PFSK-1 (cell line): Measurements from ENCODE around the gene BANP.

Experiments
- FOXP2 ChIP-seq: optimal IDR thresholded peaks from 2 replicates; pipeline ENCODE3; 2011; ENCODE audit warnings: borderline replicate concordance, control low read depth, inconsistent platforms; ENCODE audit not compliant: insufficient read depth; ENCODE audit errors: extremely low read length, extremely low read depth
- POLR2AphosphoS5 ChIP-seq: IDR thresholded peaks from 2 replicates; pipeline ENCODE4 v1.6.1; 2012; ENCODE audit warnings: low read depth, mild to moderate bottlenecking, control low read depth, low read length, moderate library complexity
- SIN3A ChIP-seq: IDR thresholded peaks from 2 replicates; pipeline ENCODE4 v1.6.1; 2012; ENCODE audit warnings: mild to moderate bottlenecking, low read length, moderate library complexity, borderline replicate concordance; ENCODE audit not compliant: insufficient read depth
- TAF1 ChIP-seq: IDR thresholded peaks from 2 replicates; pipeline ENCODE4 v1.6.1; 2012; ENCODE audit warnings: low read length, control low read depth, borderline replicate concordance; ENCODE audit not compliant: insufficient read depth
- TF ChIP-seq, protein P1 (sequence below), 2 experiments: IDR thresholded peaks; 2 replicates each; pipeline versions ENCODE4 v1.6.1 to v1.8.0; 2011 to 2012; ENCODE audit warnings: low read depth in 2 of 2, low read length in 2 of 2, control low read depth in 1 of 2, inconsistent platforms in 1 of 2, mild to moderate bottlenecking in 1 of 2, moderate library complexity in 1 of 2; ENCODE audit not compliant: insufficient read depth in 1 of 2

Gene BANP

DNA sequence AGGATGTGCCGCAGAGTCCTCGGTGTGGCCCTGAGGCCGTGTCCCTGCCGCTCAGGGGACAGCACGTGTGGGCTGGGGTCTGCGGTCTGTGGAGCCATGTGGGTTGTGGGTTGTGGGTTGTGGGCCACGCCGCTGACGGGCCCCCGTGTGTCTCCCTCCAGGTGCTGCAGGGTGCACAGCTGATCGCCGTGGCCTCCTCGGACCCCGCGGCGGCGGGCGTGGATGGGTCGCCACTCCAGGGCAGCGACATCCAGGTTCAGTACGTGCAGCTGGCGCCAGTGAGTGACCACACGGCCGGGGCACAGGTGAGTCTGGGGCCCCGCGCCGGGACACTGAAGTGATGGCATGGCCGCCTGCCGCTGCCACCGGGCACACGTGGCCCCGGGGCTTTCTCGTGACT is 120.7 kb downstream of the BANP start:
- no peak for TF ChIP-seq TAF1
- no peak for TF ChIP-seq SIN3A
- TF ChIP-seq, protein P1, sequence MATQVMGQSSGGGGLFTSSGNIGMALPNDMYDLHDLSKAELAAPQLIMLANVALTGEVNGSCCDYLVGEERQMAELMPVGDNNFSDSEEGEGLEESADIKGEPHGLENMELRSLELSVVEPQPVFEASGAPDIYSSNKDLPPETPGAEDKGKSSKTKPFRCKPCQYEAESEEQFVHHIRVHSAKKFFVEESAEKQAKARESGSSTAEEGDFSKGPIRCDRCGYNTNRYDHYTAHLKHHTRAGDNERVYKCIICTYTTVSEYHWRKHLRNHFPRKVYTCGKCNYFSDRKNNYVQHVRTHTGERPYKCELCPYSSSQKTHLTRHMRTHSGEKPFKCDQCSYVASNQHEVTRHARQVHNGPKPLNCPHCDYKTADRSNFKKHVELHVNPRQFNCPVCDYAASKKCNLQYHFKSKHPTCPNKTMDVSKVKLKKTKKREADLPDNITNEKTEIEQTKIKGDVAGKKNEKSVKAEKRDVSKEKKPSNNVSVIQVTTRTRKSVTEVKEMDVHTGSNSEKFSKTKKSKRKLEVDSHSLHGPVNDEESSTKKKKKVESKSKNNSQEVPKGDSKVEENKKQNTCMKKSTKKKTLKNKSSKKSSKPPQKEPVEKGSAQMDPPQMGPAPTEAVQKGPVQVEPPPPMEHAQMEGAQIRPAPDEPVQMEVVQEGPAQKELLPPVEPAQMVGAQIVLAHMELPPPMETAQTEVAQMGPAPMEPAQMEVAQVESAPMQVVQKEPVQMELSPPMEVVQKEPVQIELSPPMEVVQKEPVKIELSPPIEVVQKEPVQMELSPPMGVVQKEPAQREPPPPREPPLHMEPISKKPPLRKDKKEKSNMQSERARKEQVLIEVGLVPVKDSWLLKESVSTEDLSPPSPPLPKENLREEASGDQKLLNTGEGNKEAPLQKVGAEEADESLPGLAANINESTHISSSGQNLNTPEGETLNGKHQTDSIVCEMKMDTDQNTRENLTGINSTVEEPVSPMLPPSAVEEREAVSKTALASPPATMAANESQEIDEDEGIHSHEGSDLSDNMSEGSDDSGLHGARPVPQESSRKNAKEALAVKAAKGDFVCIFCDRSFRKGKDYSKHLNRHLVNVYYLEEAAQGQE (IDR thresholded peaks at IDR 0.05; ENCODE audit: insufficient read depth in 1 of 2, low read depth in 2 of 2, low read length in 2 of 2), result no peak
- no peak for TF ChIP-seq POLR2AphosphoS5
- TF ChIP-seq FOXP2, result no peak

DNA sequence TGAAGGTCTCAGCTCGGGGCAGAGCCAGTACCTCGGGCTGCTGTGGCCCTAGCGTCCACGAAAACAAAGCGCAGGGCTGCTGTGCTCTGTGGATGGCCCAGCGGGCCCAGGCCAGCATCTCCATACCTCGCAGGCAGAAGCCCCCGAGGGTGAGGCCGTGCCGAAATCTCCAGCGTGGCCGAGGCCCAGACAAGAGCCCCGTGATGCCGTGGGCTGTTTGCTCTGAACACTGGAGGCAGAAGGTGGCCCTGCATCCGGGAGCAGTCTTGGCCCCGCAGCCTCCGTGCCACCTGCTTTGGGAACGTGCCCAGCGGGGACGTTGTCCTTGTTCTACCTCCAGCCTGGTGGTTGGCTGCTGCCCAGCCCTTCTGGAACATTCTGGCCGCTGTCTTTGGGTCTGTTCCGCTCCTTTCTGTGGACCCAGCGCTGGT is 121.4 kb downstream of the BANP start:
- TF ChIP-seq, protein P1 (IDR thresholded peaks at IDR 0.05; ENCODE audit: insufficient read depth in 1 of 2, low read depth in 2 of 2, low read length in 2 of 2), result no peak

DNA sequence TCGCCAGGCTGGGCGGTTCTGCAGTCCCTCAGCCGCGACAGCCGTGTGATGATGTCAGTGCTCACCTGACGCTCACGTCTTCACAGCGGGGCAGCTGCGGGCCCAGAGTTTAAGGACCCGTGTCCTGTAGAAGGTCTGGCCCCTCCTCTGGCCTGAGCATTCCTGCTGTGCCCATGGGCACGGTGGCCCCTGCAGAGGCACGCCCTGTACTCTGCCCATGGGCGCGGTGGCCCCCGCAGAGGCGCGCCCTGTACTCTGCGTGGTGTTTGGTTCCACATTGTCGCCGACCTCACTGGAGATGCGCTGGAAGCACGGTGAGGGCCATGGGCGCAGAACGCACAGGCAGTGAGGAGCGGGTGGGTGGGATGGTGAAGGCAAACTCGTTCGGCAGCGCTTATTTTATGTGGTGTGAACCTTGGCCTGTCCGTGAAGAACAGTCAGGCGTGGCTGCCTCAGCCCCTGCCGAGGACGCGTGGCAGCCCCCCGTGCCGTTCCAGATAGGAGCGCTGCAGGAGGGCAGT is 122.0 kb downstream of the BANP start:
- TF ChIP-seq SIN3A (no peak), POLR2AphosphoS5 (no peak), FOXP2 (no peak), TAF1 (no peak)
- TF ChIP-seq, protein P1 (IDR thresholded peaks at IDR 0.05; ENCODE audit: insufficient read depth in 1 of 2, low read depth in 2 of 2, low read length in 2 of 2), result no peak

DNA sequence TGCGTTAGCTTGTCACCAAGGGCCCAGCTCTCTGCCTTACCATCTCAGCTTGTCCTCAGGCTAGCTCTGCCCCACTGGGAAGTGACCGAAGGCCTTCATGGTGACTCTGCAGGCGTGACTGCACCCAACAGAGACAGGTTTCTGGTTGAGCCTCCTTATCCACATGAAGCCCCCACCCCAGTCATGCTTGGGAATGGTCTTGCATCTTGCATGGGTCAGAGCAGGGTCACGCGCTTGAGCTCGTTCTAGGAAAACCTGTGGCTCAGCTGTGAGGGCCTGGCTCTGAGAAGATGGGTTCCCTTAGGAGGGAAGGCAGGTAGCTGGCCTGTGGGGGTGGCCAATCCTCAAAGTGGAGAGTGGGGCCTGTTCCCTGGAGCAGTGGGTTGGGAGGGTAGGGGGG is 122.8 kb downstream of the BANP start:
- TF ChIP-seq FOXP2 (no peak), POLR2AphosphoS5 (no peak), SIN3A (no peak), TAF1 (no peak)
- TF ChIP-seq, protein P1 (IDR thresholded peaks at IDR 0.05; ENCODE audit: insufficient read depth in 1 of 2, low read depth in 2 of 2, low read length in 2 of 2), result no peak

DNA sequence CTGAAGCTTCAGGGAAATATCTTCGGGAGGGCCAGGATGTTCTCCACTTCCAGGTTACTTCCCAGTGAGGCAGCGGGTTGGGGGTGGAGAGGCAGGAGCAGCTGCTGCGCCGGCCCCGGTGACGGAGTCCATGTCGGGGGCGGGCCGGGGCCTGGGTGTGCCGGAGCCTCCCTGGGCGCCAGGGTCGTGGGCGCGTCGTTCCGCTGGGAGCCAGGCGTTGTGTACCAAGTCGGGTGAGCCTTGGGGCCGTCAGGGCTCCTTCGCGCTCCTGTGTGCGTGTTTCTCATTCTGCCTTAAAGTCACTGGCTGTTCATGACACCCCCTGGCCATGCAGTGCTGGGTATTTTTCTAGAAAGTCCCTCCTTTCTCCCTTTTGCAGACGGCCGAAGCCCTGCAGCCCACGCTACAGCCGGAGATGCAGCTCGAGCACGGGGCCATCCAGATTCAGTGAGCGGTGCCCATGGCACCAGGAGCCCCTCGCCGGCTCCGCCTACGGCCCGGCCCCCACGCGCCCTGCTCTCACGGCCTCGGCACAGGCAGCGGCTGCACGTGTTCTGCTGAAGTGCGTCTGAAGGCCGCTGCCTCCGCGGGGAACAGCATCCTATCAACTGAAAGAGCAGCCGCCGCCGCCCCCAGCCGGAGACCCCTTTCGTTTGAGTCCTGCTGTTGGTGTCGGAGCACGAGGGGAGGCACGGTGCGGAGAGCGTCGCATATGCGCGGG is 125.1 kb downstream of the BANP start:
- TF ChIP-seq, protein P1 (IDR thresholded peaks at IDR 0.05; ENCODE audit: insufficient read depth in 1 of 2, low read depth in 2 of 2, low read length in 2 of 2), result no peak
- TF ChIP-seq TAF1, result no peak
- no peak for TF ChIP-seq SIN3A
- no peak for TF ChIP-seq POLR2AphosphoS5
- no peak for TF ChIP-seq FOXP2
